Endothelial cell (in vitro differentiated cells): Measurements from ENCODE around the gene KIR2DL1. TPM values are rescaled to one million over a fixed set of nuclear protein-coding genes. Genes with fewer than 3 reads are reported as not detected.
"Not testable (repeated sequence)": the region's sequence is repeated elsewhere in the genome, so short reads cannot be mapped to it uniquely, and the experiment has no call there.

ENCODE experiments used
- DNase-seq: peaks from one replicate; pipeline ENCODE4 v3.0.0; 2021; ENCODE audit warnings: low spot score
- H3K27ac Mint-ChIP-seq: one replicate; pipeline ENCODE4 v1.8.0; 2021; ENCODE audit warnings: mixed read lengths, inconsistent platforms; ENCODE audit not compliant: unreplicated experiment
- H3K27me3 Mint-ChIP-seq: one replicate; pipeline ENCODE4 v1.8.0; 2021; ENCODE audit warnings: mild to moderate bottlenecking, moderate library complexity, mixed read lengths, inconsistent platforms; ENCODE audit not compliant: unreplicated experiment
- H3K36me3 Mint-ChIP-seq: one replicate; pipeline ENCODE4 v1.8.0; 2021; ENCODE audit warnings: mild to moderate bottlenecking, low read depth, mixed read lengths, inconsistent platforms; ENCODE audit not compliant: unreplicated experiment
- H3K4me1 Mint-ChIP-seq: one replicate; pipeline ENCODE4 v1.8.0; 2021; ENCODE audit warnings: mild to moderate bottlenecking, mixed read lengths, inconsistent platforms; ENCODE audit not compliant: unreplicated experiment
- H3K4me3 Mint-ChIP-seq: one replicate; pipeline ENCODE4 v1.8.0; 2021; ENCODE audit warnings: mild to moderate bottlenecking, mixed read lengths, inconsistent platforms; ENCODE audit not compliant: unreplicated experiment
- H3K9me3 Mint-ChIP-seq: one replicate; pipeline ENCODE4 v1.8.0; 2021; ENCODE audit warnings: mixed read lengths, inconsistent platforms; ENCODE audit not compliant: unreplicated experiment
- CTCF ChIP-seq: fragments of 200-600 bp; sonication (generic); IDR thresholded peaks from one replicate; pipeline ENCODE4 v1.5.0; 2021; ENCODE audit warnings: antibody characterized with exemption; ENCODE audit not compliant: unreplicated experiment
- total RNA-seq: library from RNA; stranded (reverse); fragmentation: NEBNext Ultra II Directional; extraction: Animal tissue kit (Norgen Biotek cat#: 25700); gene quantifications from one replicate; pipeline ENCODE4 v1.2.1, GENCODE V29; 2021; ENCODE audit not compliant: unreplicated experiment

The KIR2DL1 gene
- total RNA-seq, 1 donor from 2014 or later = not detected

- no peak for DNase-seq
- Mint-ChIP-seq H3K4me1 (no peaks in the 10 kb centered on the region), H3K36me3 (peaks cover 34% of the 10 kb centered on the region), H3K27ac (no peak overlapping the region), H3K9me3 (peaks cover 52% of the 10 kb centered on the region), H3K4me3 (no peak overlapping the region), H3K27me3 (peaks cover 11% of the 10 kb centered on the region)
- no peak for TF ChIP-seq CTCF
These were observed 29.8 kb upstream of the KIR2DL1 start for GRCh38 chr19:54739587-54740497.

GRCh38 chr19:54741950-54742349 is 27.6 kb upstream of the KIR2DL1 start:
- not testable (repeated sequence) for DNase-seq, H3K27ac Mint-ChIP-seq, H3K27me3 Mint-ChIP-seq, H3K4me1 Mint-ChIP-seq, H3K4me3 Mint-ChIP-seq
- Mint-ChIP-seq H3K9me3 (peaks cover 44% of the 10 kb centered on the region), H3K36me3 (peaks cover 27% of the 10 kb centered on the region)

- not testable (repeated sequence) for H3K4me3 Mint-ChIP-seq, H3K27me3 Mint-ChIP-seq, H3K4me1 Mint-ChIP-seq, H3K27ac Mint-ChIP-seq, DNase-seq
- H3K9me3 Mint-ChIP-seq = peaks cover 43% of the 10 kb centered on the region
- H3K36me3 Mint-ChIP-seq = peaks cover 20% of the 10 kb centered on the region
These were observed 25.5 kb upstream of the KIR2DL1 start for GRCh38 chr19:54744080-54744479.

GRCh38 chr19:54747614-54748322 is 21.8 kb upstream of the KIR2DL1 start:
- Mint-ChIP-seq H3K9me3 (peaks cover 50% of the 10 kb centered on the region), H3K36me3 (peaks cover 21% of the 10 kb centered on the region)
- H3K4me1 Mint-ChIP-seq, H3K4me3 Mint-ChIP-seq, H3K27ac Mint-ChIP-seq, H3K27me3 Mint-ChIP-seq, DNase-seq: not testable (repeated sequence)

DNA sequence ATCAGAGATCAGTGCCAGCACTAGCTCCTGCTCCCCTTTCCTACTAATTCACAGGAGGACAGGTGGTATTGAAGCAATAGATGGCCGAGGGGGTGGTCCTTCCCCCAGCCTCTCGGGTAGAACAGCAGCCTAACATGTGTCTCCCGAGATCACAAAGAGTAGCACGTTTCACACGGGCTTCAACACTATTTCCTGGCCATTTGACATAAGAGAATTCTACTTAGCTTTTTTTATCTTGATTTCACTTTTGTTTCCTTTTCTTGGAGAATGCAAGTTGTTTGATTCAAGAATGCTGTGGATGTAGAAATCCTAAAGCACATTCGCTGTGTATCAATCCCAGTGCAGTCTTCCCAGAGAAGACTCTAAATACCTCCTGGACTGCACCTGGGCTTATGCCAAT is 19.3 kb upstream of the KIR2DL1 start:
- DNase-seq, H3K27me3 Mint-ChIP-seq, H3K4me1 Mint-ChIP-seq, H3K27ac Mint-ChIP-seq, H3K4me3 Mint-ChIP-seq: not testable (repeated sequence)
- Mint-ChIP-seq H3K36me3 (peaks cover 23% of the 10 kb centered on the region), H3K9me3 (peaks cover 53% of the 10 kb centered on the region)

DNA sequence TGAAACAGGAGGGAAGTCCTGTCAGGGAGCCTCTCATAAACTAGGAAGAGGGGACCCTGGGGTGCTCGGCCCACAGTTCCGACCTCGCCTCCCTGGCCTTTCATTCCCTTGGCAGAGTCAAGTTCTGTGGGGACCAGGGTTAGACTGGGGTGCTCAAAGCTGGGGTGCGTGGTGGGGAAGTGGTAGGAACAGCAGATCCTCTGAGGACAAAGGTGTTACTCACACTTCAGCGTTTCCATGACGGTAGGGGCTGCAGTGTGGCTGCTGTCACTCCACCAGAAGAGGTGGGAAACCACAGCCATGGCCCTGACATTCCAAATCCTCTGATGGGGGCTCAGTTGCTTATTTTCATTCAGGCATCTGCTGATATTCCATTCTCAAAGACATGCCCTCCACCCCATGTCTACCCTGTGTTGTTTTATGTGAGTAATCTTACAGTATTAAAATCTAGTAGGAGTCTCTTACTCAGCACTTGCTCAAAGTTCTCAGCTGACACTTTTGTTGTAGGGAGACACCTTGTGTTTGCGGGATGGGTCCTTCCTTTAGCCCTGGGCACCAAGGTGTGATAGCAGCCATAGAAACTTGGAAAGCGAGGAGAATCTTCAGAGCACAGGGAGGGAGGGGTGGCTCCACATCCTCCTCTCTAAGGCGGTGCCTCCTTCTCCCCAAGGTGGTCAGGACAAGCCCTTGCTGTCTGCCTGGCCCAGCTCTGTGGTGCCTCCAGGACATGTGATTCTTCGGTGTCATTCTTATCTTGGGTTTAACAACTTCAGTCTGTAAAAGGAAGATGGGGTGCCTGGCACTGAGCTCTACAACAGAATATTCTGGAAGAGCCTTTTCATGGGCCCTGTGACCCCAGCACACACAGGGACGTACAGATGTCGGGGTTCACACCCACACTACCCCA is 13.1 kb upstream of the KIR2DL1 start:
- H3K27ac Mint-ChIP-seq = not testable (repeated sequence)

GRCh38 chr19:54758577-54758976 is 11.0 kb upstream of the KIR2DL1 start:
- H3K36me3 Mint-ChIP-seq = peaks cover 34% of the 10 kb centered on the region
- peaks cover 18% of the 10 kb centered on the region for H3K27me3 Mint-ChIP-seq

More for the DNA sequence above, 13.1 kb upstream of the KIR2DL1 start:
- not testable (repeated sequence) for H3K4me3 Mint-ChIP-seq, H3K4me1 Mint-ChIP-seq, DNase-seq
- Mint-ChIP-seq H3K36me3 (peaks cover 39% of the 10 kb centered on the region), H3K9me3 (peaks cover 54% of the 10 kb centered on the region), H3K27me3 (peaks cover 20% of the 10 kb centered on the region)

DNA sequence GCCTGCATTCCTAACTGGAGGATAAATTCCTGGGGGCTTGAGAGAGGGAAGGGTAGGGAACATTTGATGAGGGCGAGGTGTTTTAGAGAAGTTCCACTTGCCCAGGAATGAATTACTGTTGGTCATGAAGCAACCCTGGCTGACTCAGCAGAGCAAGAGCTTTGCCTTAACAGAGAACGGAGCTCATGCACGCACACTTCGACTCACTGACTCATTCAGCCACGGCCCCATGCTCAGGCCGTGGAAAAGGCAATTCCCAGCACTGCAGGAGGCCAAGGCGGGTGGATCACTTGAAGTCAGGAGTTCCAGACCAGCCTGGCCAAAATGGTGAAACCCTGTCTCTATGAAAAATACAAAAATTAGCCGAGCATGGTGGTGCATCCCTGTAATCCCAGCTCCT is 5.4 kb upstream of the KIR2DL1 start:
- not testable (repeated sequence) for DNase-seq, H3K4me3 Mint-ChIP-seq, H3K27me3 Mint-ChIP-seq, H3K27ac Mint-ChIP-seq, H3K4me1 Mint-ChIP-seq
- Mint-ChIP-seq H3K36me3 (peaks cover 14% of the 10 kb centered on the region), H3K9me3 (peaks cover 44% of the 10 kb centered on the region)

More at GRCh38 chr19:54758577-54758976, 11.0 kb upstream of the KIR2DL1 start:
- not testable (repeated sequence) for H3K4me1 Mint-ChIP-seq, H3K4me3 Mint-ChIP-seq, H3K27ac Mint-ChIP-seq, DNase-seq
- H3K9me3 Mint-ChIP-seq = peaks cover 40% of the 10 kb centered on the region

- Mint-ChIP-seq H3K9me3 (peaks cover 50% of the 10 kb centered on the region), H3K36me3 (peaks cover 17% of the 10 kb centered on the region)
- H3K27me3 Mint-ChIP-seq, H3K4me3 Mint-ChIP-seq, DNase-seq, H3K27ac Mint-ChIP-seq, H3K4me1 Mint-ChIP-seq: not testable (repeated sequence)
These were observed 3.1 kb upstream of the KIR2DL1 start for GRCh38 chr19:54766464-54766863.

- Mint-ChIP-seq H3K4me3 (peak overlapping the region; percentile 23), H3K27me3 (peaks cover 12% of the 10 kb centered on the region), H3K36me3 (peaks cover 20% of the 10 kb centered on the region), H3K9me3 (peaks cover 53% of the 10 kb centered on the region)
- not testable (repeated sequence) for H3K27ac Mint-ChIP-seq, DNase-seq, H3K4me1 Mint-ChIP-seq
These were observed 918 bp downstream of the KIR2DL1 start for GRCh38 chr19:54770511-54770910.
